ENCODE data around the gene HDAC4.
"Not testable (repeated sequence)": the region's sequence is repeated elsewhere in the genome, so short reads cannot be mapped to it uniquely, and the experiment has no call there.

The HDAC4 gene

DNA sequence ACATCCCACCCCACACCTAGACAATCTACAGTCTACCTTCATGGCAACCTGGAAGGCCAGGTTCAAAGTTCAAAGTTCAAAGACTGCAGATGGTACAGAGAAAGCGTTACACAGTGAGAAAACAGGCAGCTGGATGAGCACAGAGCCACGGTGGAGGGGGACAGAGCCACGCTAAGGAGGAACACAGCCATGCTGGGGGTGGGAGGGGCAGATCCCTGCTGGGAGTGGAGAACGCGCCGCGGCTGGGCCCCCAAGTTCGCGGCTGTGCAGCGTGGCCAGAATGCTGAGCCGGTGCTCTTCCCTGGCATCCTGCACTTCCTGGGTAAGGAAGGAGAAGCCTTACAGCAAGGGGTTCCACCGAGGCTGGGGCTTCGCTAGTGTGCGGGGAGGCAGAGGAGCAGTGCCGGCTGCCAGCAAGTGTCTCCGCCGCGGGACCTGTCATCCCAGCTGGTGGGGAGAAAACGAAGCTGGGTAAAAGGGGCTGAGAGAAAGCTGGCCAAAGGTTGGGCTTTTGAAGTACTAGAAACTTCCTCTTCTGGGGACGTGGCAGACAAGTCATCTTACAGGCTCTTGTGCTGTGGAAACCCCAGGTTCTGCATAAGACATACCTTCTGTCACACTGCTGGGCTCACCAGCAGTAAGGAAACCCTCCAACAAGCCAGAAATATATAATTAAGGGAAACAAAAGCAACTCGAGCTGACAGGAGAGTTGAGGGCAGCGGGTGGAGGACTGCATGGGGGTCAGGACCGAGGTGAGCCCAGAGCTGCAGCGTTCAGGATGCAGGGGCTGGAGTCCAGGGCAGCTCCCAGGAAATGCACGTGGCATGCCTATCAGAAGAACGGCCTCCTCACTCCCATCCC, 115.5 kb downstream of the HDAC4 start:
- H3K9ac ChIP-seq, result peak overlapping the region in 7 of 11 experiments; percentile 4 to 47 (median 23); a peak in 10 of 22 replicates
- H4K20me1 ChIP-seq, result peaks cover 58 to 84% (median 70%) of the 10 kb centered on the region in 11 experiments; a peak in 21 of 22 replicates
- H3K4me3 ChIP-seq, result peak overlapping the region in 1 of 10 experiments; percentile 26; a peak in 1 of 20 replicates
- no peak for TF ChIP-seq Cebpa-rat (IDR thresholded peaks at IDR 0.05)
- H3K27ac ChIP-seq, result peak overlapping the region in 2 of 11 experiments; percentile 6 to 23; a peak in 1 of 22 replicates
- peaks cover 0 to 12% (median 0%) of the 10 kb centered on the region in 11 experiments; a peak in 7 of 22 replicates for H3K9me3 ChIP-seq (replicated peaks in 1 of 11)
- peak overlapping the region; percentile 65 to 84 (median 78) for H3K4me2 ChIP-seq
- H3K4me1 ChIP-seq, result peaks cover 37 to 63% (median 52%) of the 10 kb centered on the region in 10 experiments
- H3K27me3 ChIP-seq, result no peaks in the 10 kb centered on the region
- peaks cover 0 to 16% (median 12%) of the 10 kb centered on the region in 11 experiments; a peak in 16 of 22 replicates for H3K36me3 ChIP-seq

- H3K9ac ChIP-seq, result peak overlapping the region in 3 of 11 experiments; percentile 20 to 47 (median 30); a peak in 4 of 22 replicates
- peaks cover 0 to 16% (median 12%) of the 10 kb centered on the region in 11 experiments; a peak in 16 of 22 replicates for H3K36me3 ChIP-seq
These were observed 116.6 kb downstream of the HDAC4 start for GRCh38 chr2:239283961-239284795.

GRCh38 chr2:239283288-239283945, 117.4 kb downstream of the HDAC4 start:
- H3K9me3 ChIP-seq (replicated peaks in 1 of 11), result peaks cover 0 to 12% (median 0%) of the 10 kb centered on the region in 11 experiments; a peak in 7 of 22 replicates
- 0 out of 22 replicates have a peak overlapping the region, but pooled peaks of 1 of the 11 experiments have one; percentile 22 for H3K27ac ChIP-seq
- no peak overlapping the region for H3K9ac ChIP-seq
- H4K20me1 ChIP-seq, result peaks cover 63 to 84% (median 73%) of the 10 kb centered on the region in 11 experiments
- H3K36me3 ChIP-seq, result peaks cover 0 to 16% (median 12%) of the 10 kb centered on the region in 11 experiments; a peak in 16 of 22 replicates
- H3K4me3 ChIP-seq, result no peak overlapping the region
- 0 out of 22 replicates have a peak overlapping the region, but pooled peaks of 1 of the 11 experiments have one; percentile 76 for H3K4me2 ChIP-seq
- H3K4me1 ChIP-seq, result peaks cover 39 to 64% (median 53%) of the 10 kb centered on the region in 10 experiments
- H3K27me3 ChIP-seq, result no peaks in the 10 kb centered on the region
- TF ChIP-seq Cebpa-rat (IDR thresholded peaks at IDR 0.05), result no peak

More at GRCh38 chr2:239283961-239284795, 116.6 kb downstream of the HDAC4 start:
- no peak for TF ChIP-seq Cebpa-rat (IDR thresholded peaks at IDR 0.05)
- H4K20me1 ChIP-seq, result peaks cover 62 to 84% (median 71%) of the 10 kb centered on the region in 11 experiments; a peak in 21 of 22 replicates
- no peaks in the 10 kb centered on the region for H3K27me3 ChIP-seq
- no peak overlapping the region for H3K4me3 ChIP-seq
- 0 out of 22 replicates have a peak overlapping the region, but pooled peaks of 1 of the 11 experiments have one; percentile 22 for H3K27ac ChIP-seq
- H3K9me3 ChIP-seq (replicated peaks in 1 of 11), result peaks cover 0 to 12% (median 0%) of the 10 kb centered on the region in 11 experiments; a peak in 7 of 22 replicates
- H3K4me1 ChIP-seq, result peaks cover 37 to 63% (median 52%) of the 10 kb centered on the region in 10 experiments
- H3K4me2 ChIP-seq, result peak overlapping the region; percentile 65 to 84 (median 78)

DNA sequence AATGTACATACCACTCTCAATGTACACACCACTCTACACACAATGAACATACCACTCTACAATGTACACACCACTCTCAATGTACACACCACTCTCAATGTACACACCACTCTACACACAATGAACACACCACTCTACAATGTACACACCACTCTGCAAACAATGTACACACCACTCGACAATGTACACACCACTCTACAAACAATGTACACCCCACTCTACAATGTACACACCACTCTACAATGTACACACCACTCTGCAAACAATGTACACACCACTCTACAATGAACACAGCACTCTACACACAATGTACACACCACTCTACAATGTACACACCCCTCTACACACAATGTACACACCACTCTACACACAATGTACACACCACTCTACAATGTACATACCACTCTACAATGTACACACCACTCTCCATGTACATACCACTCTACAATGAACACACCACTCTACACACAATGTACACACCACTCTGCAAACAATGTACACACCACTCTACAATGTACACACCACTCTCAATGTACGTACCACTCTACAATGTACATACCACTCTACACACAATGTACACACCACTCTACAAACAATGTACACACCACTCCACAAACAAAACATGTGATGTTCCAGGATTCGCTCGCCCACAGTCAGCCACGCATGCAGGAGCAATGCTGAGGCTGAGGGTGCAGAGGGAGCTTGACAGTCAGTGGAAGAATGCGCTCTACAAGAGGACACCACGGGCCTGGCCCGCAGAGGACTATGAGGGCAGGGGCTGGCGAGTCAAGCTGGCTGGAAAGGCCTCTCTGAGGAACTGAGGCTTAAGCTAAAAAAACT, 118.2 kb downstream of the HDAC4 start:
- Histone ChIP-seq H3K9ac (no peak overlapping the region), H4K20me1 (peaks cover 70 to 84% (median 75%) of the 10 kb centered on the region in 11 experiments), H3K4me1 (peaks cover 44 to 71% (median 61%) of the 10 kb centered on the region in 10 experiments), H3K9me3 (replicated peaks in 1 of 11) (peaks cover 0 to 12% (median 0%) of the 10 kb centered on the region in 11 experiments; a peak in 7 of 22 replicates), H3K27ac (no peak overlapping the region), H3K36me3 (peaks cover 0 to 16% (median 12%) of the 10 kb centered on the region in 11 experiments; a peak in 16 of 22 replicates), H3K4me2 (no peak overlapping the region), H3K27me3 (no peaks in the 10 kb centered on the region), H3K4me3 (no peak overlapping the region)
- no peak for TF ChIP-seq Cebpa-rat (IDR thresholded peaks at IDR 0.05)

DNA sequence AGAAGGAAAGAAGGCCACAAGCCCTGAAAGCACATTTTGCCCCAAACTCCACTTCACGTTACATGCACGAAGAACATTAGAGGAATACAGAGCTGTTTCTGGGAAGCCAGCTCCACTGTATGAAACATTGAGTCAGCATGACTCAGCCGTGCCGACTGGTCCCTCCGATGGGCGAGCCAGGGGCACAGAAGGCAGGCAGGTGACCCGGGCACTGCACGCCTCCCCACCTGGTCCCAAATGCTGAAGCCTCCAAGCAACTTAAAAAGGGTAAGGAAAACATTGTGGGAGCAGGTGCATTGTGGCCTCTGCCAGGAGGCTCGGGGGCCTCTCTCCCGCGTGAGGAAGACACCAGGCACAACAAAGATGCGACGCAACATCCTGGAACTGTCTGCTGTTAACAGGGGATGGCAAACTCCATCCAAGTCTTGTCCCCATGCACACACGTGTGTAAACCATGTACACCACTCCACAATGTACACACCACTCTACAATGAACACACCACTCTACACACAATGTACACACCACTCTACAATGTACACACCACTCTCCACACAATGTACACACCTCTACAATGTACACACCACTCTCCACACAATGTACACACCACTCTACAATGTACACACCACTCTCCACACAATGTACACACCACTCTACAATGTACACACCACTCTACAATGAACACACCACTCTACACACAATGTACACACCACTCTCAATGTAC, 120.4 kb downstream of the HDAC4 start:
- H3K27ac ChIP-seq, result peak overlapping the region in 10 of 11 experiments; percentile 14 to 78 (median 55); a peak in 14 of 22 replicates
- peak overlapping the region; percentile 54 to 92 (median 75) for H3K4me2 ChIP-seq
- peaks cover 72 to 84% (median 77%) of the 10 kb centered on the region in 11 experiments for H4K20me1 ChIP-seq
- H3K4me1 ChIP-seq, result peaks cover 63 to 74% (median 70%) of the 10 kb centered on the region in 10 experiments
- H3K9me3 ChIP-seq (replicated peaks in 1 of 11), result peaks cover 0 to 12% (median 0%) of the 10 kb centered on the region in 11 experiments; a peak in 7 of 22 replicates
- not testable (repeated sequence) for H3K4me3 ChIP-seq, H3K27me3 ChIP-seq
- peak overlapping the region in 6 of 11 experiments; percentile 5 to 60 (median 46); a peak in 6 of 22 replicates for H3K9ac ChIP-seq
- H3K36me3 ChIP-seq, result peaks cover 0 to 16% (median 12%) of the 10 kb centered on the region in 11 experiments; a peak in 16 of 22 replicates

- Histone ChIP-seq H3K4me1 (peaks cover 62 to 74% (median 70%) of the 10 kb centered on the region in 10 experiments), H3K27ac (peak overlapping the region in 10 of 11 experiments; percentile 14 to 78 (median 55); a peak in 18 of 22 replicates)
These were observed 121.1 kb downstream of the HDAC4 start for GRCh38 chr2:239279508-239280295.

More at GRCh38 chr2:239279508-239280295, 121.1 kb downstream of the HDAC4 start:
- H3K27me3 ChIP-seq, result no peaks in the 10 kb centered on the region
- peaks cover 0 to 12% (median 0%) of the 10 kb centered on the region in 11 experiments; a peak in 7 of 22 replicates for H3K9me3 ChIP-seq (replicated peaks in 1 of 11)
- H3K4me3 ChIP-seq, result no peak overlapping the region
- H3K36me3 ChIP-seq, result peaks cover 0 to 16% (median 12%) of the 10 kb centered on the region in 11 experiments; a peak in 16 of 22 replicates
- peaks cover 72 to 83% (median 77%) of the 10 kb centered on the region in 11 experiments for H4K20me1 ChIP-seq
- peak overlapping the region; percentile 5 to 60 (median 24); a peak in 13 of 22 replicates for H3K9ac ChIP-seq
- H3K4me2 ChIP-seq, result peak overlapping the region; percentile 54 to 92 (median 75)
- TF ChIP-seq Cebpa-rat (IDR thresholded peaks at IDR 0.05), result no peak

All from BLaER1 treated with 17β-estradiol and CSF1 and Interleukin-3, amounts not matched to agents 10 nM and 100 nM (cell line).